ENCODE measurements around the gene SLC66A2.

SLC66A2 gene

DNA sequence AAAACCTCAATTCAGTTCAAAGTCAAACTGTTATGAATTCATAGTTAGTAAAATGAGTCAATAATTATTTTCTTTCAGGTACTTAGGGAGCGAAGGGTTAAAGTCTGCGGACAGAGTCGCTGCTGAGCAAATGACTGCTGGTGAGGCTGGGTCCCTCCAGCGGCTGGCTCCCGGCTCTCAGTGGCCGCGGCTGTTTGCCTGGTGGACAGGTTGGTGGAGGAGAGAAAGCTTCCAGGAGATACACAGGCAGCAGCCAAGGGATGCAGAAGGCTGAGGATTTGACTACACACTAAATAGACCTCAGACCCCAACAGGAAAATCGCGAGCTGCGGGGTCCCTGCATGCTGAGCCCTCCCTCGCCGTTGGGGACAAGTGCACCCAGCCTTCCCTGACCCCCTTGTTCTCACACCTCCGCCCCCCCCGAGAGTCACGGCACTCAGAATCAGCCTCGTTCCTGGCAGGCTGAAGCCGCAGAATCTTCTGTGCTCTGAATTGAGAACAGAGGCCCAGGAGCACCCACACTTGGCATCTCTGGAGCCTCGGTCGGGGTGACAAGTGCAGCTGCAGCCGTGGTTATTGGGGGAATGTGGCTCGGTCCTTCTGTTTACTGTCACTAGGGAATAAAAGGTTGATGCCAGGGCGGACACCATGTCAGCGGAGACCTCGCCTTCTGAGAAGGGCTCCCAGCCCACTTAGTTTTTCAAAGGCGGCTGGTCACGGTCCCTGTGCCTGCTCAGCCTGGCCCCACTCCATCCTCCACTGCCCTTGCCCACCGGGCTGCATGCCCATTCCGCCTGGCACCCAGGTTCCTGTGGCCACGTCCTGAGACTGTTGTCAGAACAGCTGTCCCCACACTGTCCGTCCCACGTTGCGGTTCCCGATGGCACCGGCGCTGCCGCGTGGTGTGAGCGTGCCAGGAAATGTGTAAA lies 74.0 kb downstream of the SLC66A2 start:
- Mint-ChIP-seq H3K4me3 (no peak overlapping the region), H3K4me1 (peaks cover 0 to 3% of the 10 kb centered on the region in 2 donors), H3K36me3 (no peaks in the 10 kb centered on the region), H3K27ac (no peak overlapping the region), H3K27me3 (peaks cover 0 to 3% of the 10 kb centered on the region in 2 donors), H3K9me3 (peaks cover 3 to 4% of the 10 kb centered on the region in 2 donors)
- ATAC-seq (replicated peaks), result no peak
- no peak for DNase-seq

DNA sequence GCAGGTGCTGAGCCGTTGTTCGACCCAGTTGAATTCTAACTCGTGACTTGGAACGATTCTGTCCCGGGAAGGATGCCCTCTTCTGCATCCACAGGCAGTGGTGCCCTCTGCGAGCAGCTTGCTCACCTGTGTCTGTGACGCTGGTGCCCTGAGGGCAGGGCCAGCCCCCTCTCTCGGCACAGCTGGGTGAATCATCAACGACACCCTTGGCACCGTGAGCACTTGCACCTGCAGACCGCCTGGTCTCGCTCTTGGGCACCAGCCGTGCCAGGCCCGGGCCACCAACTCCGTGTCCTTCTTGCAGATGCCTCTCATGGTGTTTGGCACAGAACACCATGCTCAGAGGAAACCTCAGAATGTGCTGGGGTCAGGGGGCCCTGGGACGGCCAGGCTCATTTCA lies 75.0 kb downstream of the SLC66A2 start:
- no peaks in the 10 kb centered on the region for H3K36me3 Mint-ChIP-seq
- peaks cover 0 to 4% of the 10 kb centered on the region in 2 donors for H3K27me3 Mint-ChIP-seq
- H3K4me3 Mint-ChIP-seq, result no peak overlapping the region
- no peak for ATAC-seq (replicated peaks)
- H3K27ac Mint-ChIP-seq, result no peak overlapping the region
- peaks cover 0 to 5% of the 10 kb centered on the region in 2 donors for H3K4me1 Mint-ChIP-seq
- H3K9me3 Mint-ChIP-seq, result peaks cover 3 to 4% of the 10 kb centered on the region in 2 donors
- no peak for DNase-seq

DNA sequence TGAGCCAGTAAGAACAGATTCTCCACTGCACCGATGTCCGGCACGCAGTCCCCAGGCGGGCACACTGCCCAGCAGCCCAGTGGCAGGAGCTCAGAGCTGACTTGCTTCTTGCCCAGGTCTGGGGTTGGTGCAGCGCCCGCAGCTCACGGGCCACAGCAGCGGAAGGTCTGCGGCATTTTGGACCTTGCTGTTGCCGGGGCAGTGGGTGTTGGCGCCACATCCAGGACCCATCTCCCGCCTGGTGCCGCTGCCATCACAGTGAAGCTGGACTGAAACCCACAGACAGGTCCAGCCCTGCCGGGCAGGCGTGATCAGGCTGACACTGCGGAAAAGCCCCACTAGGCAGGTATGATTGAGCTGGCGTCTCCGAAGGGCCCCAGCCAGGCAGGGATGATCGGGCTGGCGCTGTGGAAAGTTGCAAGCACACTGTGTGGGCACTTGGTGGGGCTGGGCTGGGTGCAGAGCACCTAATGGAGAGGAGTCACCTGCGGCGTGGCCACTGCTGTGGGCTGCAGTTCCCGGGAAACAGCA lies 75.5 kb downstream of the SLC66A2 start:
- Mint-ChIP-seq H3K27ac (no peak overlapping the region), H3K4me1 (peaks cover 0 to 5% of the 10 kb centered on the region in 2 donors), H3K9me3 (peaks cover 3 to 4% of the 10 kb centered on the region in 2 donors), H3K4me3 (no peak overlapping the region), H3K36me3 (no peaks in the 10 kb centered on the region), H3K27me3 (peaks cover 0 to 4% of the 10 kb centered on the region in 2 donors)
- DNase-seq, result no peak
- no peak for ATAC-seq (replicated peaks)

DNA sequence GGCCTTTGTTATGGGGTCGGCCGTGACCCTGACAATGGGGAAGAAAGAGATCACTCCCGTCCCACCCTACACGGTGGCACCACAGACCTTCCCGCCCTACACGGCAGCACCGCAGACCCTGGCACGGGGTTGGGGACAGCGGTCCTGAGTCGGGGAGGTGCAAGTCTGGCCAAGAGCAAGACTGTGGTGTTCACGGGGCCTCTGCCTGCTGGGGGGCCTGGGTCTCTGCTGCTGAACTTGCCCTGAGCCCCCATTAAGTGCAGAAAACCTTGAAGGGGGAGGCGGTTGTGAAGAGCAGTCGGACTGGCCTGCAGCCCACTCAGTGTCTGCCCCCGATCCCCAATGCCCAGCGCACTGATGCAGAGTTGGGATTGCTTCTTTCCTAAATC lies 75.9 kb downstream of the SLC66A2 start:
- peaks cover 0 to 5% of the 10 kb centered on the region in 2 donors for H3K4me1 Mint-ChIP-seq
- peaks cover 3 to 4% of the 10 kb centered on the region in 2 donors for H3K9me3 Mint-ChIP-seq
- no peak overlapping the region for H3K27ac Mint-ChIP-seq
- ATAC-seq (replicated peaks) (no peak), DNase-seq (no peak)
- no peak overlapping the region for H3K4me3 Mint-ChIP-seq
- H3K36me3 Mint-ChIP-seq, result no peaks in the 10 kb centered on the region
- peaks cover 0 to 4% of the 10 kb centered on the region in 2 donors for H3K27me3 Mint-ChIP-seq

DNA sequence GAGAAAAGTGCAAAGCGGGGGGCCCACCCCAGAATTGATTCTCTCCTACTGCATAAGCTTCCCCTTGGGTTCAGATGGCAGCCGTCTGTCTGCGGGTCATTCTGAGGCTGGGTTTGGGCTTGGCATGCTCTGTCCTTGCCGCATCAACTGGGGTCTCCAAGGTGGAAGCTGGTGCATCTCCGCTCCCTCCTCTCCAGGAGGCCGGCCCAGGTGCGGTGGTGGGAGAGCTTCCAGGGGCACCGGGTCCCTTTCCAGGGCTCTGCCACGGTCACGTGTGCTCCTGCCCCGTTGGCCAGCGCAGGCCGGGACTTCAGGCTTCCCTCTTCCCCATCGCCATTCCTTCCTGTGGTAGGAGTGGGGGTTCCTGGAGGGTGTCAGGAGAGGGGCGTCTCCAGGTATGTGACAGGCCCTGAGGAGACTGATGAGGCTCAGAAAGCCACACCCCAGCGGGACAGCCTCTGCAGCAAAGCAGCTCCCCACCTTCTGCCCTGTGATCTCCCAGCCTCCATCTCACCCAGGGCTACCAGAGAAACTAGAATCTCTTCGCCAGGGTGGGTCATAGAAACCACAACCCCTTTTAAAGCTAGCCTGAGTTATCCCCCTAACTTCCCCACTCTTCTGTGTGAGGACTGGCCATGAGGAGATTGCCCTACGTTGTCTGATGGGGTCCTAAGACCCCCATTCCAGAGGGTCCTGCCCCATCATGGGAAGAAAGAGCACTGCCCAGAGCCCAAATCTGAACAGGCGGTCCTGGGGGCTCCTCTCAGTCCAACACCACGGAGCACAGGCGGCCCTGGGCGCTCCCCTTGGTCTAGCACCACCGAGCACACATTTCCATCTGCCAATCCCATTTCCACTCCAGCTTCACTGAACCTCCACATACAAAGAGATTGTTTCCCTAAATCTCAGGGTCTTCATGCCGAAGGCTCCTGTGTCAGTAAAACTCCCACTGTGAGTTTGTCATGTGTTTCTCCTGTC lies 76.6 kb downstream of the SLC66A2 start:
- no peak overlapping the region for H3K4me3 Mint-ChIP-seq
- no peak for DNase-seq

DNA sequence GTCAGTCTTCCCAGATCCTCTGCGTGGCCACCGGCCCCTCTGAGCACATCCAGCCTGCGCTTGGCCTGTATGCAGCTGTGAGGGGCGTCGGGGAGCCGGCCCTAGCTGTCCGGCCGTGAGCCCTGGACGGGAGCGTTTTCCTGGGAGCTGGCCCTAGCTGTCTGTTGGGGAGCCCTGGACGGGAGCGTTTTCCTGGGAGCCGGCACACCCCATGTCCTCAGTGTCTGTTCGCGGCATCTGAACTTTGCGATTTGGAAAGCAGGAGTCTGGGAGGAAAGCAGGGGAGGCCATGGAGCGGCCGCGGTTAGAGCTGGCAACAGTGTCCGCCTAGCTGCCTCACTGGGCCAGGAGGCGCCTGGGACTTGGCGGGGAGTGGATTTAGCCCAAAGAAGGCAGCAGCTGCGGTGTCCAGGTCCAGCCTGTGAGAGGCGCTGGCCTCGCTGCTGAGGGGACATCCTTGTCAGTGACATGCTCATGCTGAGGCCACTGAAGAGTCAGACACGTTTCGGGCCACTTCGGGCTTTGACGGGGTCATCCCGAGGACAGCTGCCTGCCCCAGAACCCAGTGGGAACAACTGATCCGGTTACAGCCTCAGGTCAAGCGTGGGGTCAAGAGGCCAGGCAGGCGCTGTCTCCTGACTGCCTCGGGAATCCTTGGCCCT lies 77.9 kb downstream of the SLC66A2 start:
- Mint-ChIP-seq H3K4me3 (no peak overlapping the region), H3K4me1 (peaks cover 0 to 5% of the 10 kb centered on the region in 2 donors), H3K36me3 (no peaks in the 10 kb centered on the region), H3K27ac (no peak overlapping the region), H3K27me3 (peaks cover 0 to 4% of the 10 kb centered on the region in 2 donors), H3K9me3 (no peaks in the 10 kb centered on the region)
- no peak for ATAC-seq (replicated peaks)
- no peak for DNase-seq

More for the DNA sequence above, 76.6 kb downstream of the SLC66A2 start:
- ATAC-seq (replicated peaks), result peak in 1 of 2 donors; percentile 12
- H3K36me3 Mint-ChIP-seq, result no peaks in the 10 kb centered on the region
- no peak overlapping the region for H3K27ac Mint-ChIP-seq
- peaks cover 0 to 5% of the 10 kb centered on the region in 2 donors for H3K4me1 Mint-ChIP-seq
- H3K27me3 Mint-ChIP-seq, result peaks cover 0 to 4% of the 10 kb centered on the region in 2 donors
- H3K9me3 Mint-ChIP-seq, result peaks cover 3 to 4% of the 10 kb centered on the region in 2 donors

DNA sequence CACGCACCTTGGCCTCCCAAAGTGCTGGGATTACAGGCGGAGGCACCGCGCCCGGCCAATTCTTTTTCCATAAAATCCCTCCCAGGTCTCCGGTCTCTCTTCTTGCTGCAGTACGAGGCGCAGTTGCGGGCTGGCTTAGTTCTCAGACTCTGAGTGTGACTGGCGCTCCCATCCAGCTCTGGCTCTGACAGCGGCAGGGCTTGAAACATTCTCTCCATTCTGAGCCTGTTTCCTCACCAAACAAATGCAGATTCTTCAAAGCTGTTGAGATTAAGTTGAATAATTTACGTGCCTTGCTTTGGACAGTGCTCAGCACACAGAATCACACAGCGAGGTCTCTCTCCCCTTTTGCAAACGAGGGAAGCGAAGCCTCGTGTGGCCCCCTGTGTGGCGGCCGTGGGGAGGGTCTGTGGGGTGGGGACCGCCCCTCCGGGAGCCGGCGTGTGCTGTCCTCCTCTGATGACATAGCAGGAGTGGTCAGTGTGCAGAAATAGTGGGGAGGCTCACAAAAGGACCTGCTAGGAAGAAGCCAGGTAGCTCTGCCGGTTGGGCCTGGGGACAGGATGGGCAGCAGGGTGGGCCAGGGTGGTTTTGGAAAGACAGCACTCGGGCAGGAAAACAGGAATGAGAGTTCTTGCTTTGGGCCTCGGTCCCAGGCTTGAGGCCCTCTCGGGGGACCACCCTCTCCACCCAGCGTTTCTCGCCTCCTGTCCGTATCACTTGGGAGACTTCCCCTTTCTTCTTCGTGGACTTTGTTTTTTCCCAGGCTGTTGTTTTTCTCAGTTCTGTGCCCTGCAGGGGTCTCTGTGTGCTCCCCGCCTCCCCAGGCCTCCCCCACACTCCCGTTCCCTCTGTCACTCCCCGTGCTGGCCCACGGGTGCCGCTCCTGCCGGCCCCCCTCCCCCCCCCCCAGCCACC lies 78.7 kb downstream of the SLC66A2 start:
- Mint-ChIP-seq H3K27me3 (peaks cover 0 to 4% of the 10 kb centered on the region in 2 donors), H3K4me3 (no peak overlapping the region)
- no peak for DNase-seq

DNA sequence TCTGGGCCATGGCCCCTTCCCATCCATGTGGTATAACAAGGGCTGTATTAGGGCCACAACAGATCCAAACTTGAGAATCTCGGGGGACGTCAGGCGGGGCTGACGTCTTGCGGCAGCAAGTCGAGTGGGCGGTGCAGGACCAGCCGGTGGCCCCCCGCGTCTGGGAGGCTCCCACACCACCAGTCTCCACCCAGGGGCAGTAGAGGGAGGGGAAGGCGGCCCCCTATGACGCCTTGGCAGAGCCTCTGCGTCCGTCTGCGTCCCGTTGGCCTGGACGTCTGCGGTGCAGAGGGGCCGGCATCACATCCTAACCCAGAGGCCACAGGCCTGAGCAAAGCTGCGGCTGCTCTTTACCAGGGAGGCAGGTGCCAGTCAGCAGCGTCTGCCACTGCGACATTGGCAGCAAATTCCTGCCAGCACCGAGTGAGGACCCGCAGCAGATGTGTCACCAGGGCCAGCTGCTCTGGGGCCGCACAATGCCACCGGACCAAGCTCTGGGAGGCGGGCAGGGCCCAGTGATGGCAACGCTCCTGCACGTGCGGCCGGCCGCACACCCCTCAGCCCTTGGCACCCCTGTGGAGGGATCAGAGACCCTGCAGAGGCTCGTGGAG lies 79.9 kb downstream of the SLC66A2 start:
- peaks cover 0 to 5% of the 10 kb centered on the region in 2 donors for H3K4me1 Mint-ChIP-seq
- DNase-seq, result no peak
- peaks cover 0 to 4% of the 10 kb centered on the region in 2 donors for H3K27me3 Mint-ChIP-seq
- no peak overlapping the region for H3K27ac Mint-ChIP-seq
- ATAC-seq (replicated peaks), result no peak
- no peaks in the 10 kb centered on the region for H3K36me3 Mint-ChIP-seq
- no peak overlapping the region for H3K4me3 Mint-ChIP-seq
- H3K9me3 Mint-ChIP-seq, result no peaks in the 10 kb centered on the region

More for the DNA sequence above, 78.7 kb downstream of the SLC66A2 start:
- H3K27ac Mint-ChIP-seq, result no peak overlapping the region
- peaks cover 0 to 5% of the 10 kb centered on the region in 2 donors for H3K4me1 Mint-ChIP-seq
- no peaks in the 10 kb centered on the region for H3K36me3 Mint-ChIP-seq
- no peak for ATAC-seq (replicated peaks)
- no peaks in the 10 kb centered on the region for H3K9me3 Mint-ChIP-seq

DNA sequence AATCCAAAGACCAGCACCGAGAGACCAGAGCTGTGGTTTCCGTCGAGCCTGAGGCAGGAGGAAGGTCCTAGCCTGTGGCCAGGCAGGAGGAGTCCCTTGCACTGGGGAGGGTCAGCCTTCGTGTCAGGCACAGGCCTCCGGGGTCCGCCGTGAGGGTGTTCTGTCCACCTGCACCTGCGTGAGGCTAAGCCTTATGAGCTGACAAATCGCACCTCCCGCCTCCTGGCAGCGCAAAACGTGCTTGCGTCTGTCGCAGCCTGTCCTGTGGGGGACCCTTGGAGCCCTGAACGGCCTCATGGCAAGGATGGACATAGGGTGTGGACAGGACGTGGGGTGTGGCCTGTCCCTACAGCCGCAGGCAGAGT lies 80.4 kb downstream of the SLC66A2 start:
- Mint-ChIP-seq H3K4me1 (peaks cover 0 to 5% of the 10 kb centered on the region in 2 donors), H3K27ac (no peak overlapping the region), H3K9me3 (no peaks in the 10 kb centered on the region), H3K36me3 (no peaks in the 10 kb centered on the region), H3K27me3 (peaks cover 0 to 4% of the 10 kb centered on the region in 2 donors), H3K4me3 (no peak overlapping the region)
- DNase-seq (no peak), ATAC-seq (replicated peaks) (no peak)

DNA sequence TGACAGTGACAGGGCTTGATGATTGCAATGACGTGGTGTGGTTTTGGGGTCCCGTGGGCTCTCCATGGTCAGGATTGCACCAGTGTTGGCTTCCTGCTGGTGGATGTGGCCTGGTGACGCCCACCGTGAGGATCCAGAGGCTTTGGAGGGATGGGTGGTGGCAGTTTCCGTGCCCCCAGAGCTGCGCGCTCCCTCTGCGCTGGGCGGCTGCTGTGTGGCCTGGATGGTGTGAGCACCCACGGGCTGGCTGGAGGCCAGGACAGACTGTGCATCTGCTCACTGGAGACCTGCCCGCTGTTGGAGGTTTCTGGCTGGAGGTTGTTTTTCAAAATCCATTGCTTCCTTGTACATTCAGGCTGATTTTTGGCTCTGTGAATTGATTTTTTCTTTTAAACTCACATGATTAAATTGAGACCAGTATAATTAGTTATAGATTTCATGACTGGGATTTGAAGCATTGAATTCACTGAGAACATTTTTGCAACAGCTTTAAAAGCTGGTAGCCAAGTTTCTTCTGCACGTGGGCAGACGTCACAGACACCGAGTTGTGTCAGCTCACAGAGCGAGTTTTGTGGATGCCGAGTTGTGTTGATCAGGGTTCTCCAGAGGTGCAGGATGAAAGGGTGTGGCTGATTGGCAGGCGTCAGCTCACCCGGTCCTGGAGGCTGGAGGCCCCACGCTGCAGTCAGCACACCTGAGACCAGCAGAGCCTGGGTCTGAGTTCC lies 81.0 kb downstream of the SLC66A2 start:
- H3K27ac Mint-ChIP-seq, result no peak overlapping the region
- no peak for DNase-seq
- H3K4me1 Mint-ChIP-seq, result peaks cover 0 to 5% of the 10 kb centered on the region in 2 donors
- H3K4me3 Mint-ChIP-seq, result no peak overlapping the region
- H3K36me3 Mint-ChIP-seq, result no peaks in the 10 kb centered on the region
- no peak for ATAC-seq (replicated peaks)
- H3K27me3 Mint-ChIP-seq, result peaks cover 0 to 4% of the 10 kb centered on the region in 2 donors
- no peaks in the 10 kb centered on the region for H3K9me3 Mint-ChIP-seq

DNA sequence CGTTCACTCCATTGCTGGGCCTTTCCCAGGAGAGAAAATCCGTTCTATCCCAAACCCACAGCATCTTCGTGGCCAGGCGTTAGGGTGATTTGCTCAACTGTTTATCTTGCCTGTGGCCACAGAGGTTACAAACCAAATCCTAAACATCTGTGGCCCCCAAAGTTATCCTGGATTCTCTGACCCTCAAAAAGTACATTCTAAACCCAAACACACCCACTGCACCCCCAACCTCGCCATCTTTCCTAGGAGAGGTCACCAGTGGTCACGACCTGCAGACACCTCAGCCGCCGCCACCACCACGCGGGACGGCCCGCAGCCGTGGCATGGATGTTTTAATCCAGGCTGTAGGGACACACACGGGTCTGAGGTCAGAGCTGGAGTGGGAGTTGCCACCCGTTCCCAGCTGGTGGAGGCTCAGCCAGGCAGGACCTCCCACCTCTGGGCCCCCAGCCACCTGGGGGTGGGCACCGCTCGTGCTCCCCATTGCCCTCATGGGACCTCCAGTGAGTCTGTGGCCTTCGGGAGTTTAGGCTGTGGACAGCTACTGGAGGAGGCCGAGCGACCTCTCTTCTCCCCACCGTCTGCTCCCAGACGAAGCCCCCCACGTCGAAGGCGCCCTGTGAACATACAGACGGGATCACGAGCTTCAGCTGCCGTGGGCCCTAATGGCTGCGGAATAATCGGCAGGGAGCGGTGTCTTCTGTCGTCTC lies 81.7 kb downstream of the SLC66A2 start:
- no peak overlapping the region for H3K27ac Mint-ChIP-seq
- no peak overlapping the region for H3K4me3 Mint-ChIP-seq
- H3K36me3 Mint-ChIP-seq, result no peaks in the 10 kb centered on the region
- ATAC-seq (replicated peaks), result no peak
- H3K27me3 Mint-ChIP-seq, result peaks cover 0 to 4% of the 10 kb centered on the region in 2 donors
- DNase-seq, result no peak
- H3K9me3 Mint-ChIP-seq, result no peaks in the 10 kb centered on the region
- peaks cover 0 to 5% of the 10 kb centered on the region in 2 donors for H3K4me1 Mint-ChIP-seq
